Retinal pigment epithelial cell (primary cell): ENCODE measurements around the gene OPN1SW.

Source experiments
- DNase-seq: peaks from one replicate; pipeline ENCODE4 v3.0.0-alpha.2; 2010; ENCODE audit warnings: low read depth
- H3K4me3 ChIP-seq: 2 replicates; pipeline ENCODE4 v1.5.1; 2011; ENCODE audit warnings: mild to moderate bottlenecking, low read length, control low read depth, moderate library complexity
- CTCF ChIP-seq: conservative IDR thresholded peaks from 2 replicates; pipeline ENCODE4 v1.5.1; 2011; ENCODE audit warnings: low read depth, low read length, control low read depth, inconsistent platforms

The OPN1SW gene

GRCh38 chr7:128794020-128794419, 18.4 kb upstream of the OPN1SW start:
- TF ChIP-seq CTCF: peak; percentile 2
- no peak overlapping the region for H3K4me3 ChIP-seq
- DNase-seq: no peak

GRCh38 chr7:128793181-128793547, 17.6 kb upstream of the OPN1SW start:
- H3K4me3 ChIP-seq: no peak overlapping the region
- DNase-seq: no peak
- no peak for TF ChIP-seq CTCF

GRCh38 chr7:128792471-128793180, 17.0 kb upstream of the OPN1SW start:
- H3K4me3 ChIP-seq: no peak overlapping the region
- TF ChIP-seq CTCF: no peak
- DNase-seq: no peak

GRCh38 chr7:128791972-128792327, 16.4 kb upstream of the OPN1SW start:
- no peak for DNase-seq
- peak overlapping the region; percentile 74 for H3K4me3 ChIP-seq
- no peak for TF ChIP-seq CTCF

- no peak for TF ChIP-seq CTCF
Measured at GRCh38 chr7:128791121-128791971, 15.8 kb upstream of the OPN1SW start, which contains the start of gene CCDC136. CCDC136 (plus strand) TSS chr7:128791968; CDS start chr7:128792412, 444 bp downstream.

GRCh38 chr7:128790315-128791041, 14.9 kb upstream of the OPN1SW start:
- peak overlapping the region; percentile 71 for H3K4me3 ChIP-seq
- DNase-seq: no peak
- TF ChIP-seq CTCF: no peak

More at GRCh38 chr7:128791121-128791971, 15.8 kb upstream of the OPN1SW start, which contains the start of gene CCDC136:
- DNase-seq: no peak
- peak within 1 kb of the TSS; percentile 74 for H3K4me3 ChIP-seq
